MM.1S (cell line): ENCODE results near the gene LMTK2.

Experiments used
- CTCF ChIP-seq: fragments of 300-600 bp; sonication (generic); IDR thresholded peaks from 2 replicates; pipeline ENCODE4 v1.5.1; 2016; ENCODE audit warnings: antibody characterized with exemption, low read length, mixed read lengths
- EZH2 ChIP-seq: fragments of 300-600 bp; sonication (generic); optimal IDR thresholded peaks from 2 replicates; pipeline ENCODE3; 2017; ENCODE audit warnings: low read depth, mild to moderate bottlenecking, antibody characterized with exemption, low read length, mixed read lengths
- EZH2phosphoT487 ChIP-seq: fragments of 300-600 bp; sonication (generic); IDR thresholded peaks from 2 replicates; pipeline ENCODE4 v1.6.1; 2018; ENCODE audit warnings: antibody characterized with exemption, low read length

GRCh38 chr7:98228801-98229200 is 122.1 kb downstream of the LMTK2 start:
- no peak for TF ChIP-seq CTCF
- TF ChIP-seq EZH2 = no peak
- TF ChIP-seq EZH2phosphoT487 = no peak
